ENCODE measurements around the gene SLC9A1.

SLC9A1 gene

DNA sequence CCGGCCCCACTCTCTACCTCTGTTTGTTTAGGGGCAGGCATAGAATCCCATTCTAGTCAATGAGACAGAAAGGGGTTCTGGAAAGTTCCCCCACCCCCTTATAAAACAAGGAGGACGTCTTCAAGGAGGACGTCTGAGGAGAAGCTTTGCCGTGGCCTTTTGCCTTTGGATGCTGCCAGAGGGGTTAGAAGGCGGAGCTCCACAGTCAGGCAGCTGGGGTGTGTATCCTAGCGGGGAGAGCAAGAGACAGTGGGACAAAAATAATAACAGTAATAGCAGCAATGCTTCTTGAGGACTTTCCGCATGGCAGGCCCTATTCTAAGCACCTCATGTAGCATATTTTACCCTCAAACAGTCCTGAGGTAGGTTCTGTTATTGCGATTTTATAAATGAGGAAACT is 94.0 kb downstream of the SLC9A1 start:
- DNase-seq: no peak

DNA sequence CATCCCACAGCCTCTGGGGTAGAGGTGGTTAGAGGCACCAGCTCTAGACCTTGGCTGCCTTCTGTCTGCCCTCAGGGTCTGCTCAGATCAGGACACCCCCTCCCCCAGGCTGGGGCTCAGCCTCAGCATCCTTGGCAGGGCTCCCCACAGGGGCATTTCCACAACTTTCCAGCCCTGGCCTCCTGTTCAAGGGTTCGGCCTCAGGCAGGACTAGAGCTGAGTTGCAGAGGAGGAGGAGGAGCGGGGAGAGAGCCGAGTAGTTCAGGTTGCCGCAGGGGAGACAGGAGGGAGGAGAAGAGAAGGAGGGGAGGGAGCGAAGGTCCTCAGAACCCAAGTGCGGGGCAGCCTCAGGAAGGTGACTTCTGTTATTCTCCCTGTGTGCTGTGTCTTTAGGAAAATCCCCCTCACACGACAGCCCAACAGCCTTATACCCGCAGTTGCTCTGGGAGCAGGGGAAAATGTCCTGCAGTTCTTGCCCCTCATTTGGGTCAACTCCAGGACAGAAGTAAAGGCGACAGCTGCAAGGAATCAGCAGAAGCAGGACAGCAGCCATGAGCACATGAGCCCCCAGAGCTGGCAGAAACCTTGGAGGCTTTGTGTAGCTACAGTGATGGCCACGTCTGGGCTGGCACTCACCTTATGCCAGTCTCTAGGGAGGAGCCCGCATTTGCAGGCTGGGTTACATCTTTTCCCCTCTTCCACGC is 95.8 kb downstream of the SLC9A1 start:
- no peak for DNase-seq

- no peak for DNase-seq
Observed at GRCh38 chr1:27057801-27058625, 96.9 kb downstream of the SLC9A1 start.

- DNase-seq: no peak
Observed at GRCh38 chr1:27057389-27057788, 97.5 kb downstream of the SLC9A1 start.

- DNase-seq: no peak
Observed at GRCh38 chr1:27053977-27054753, 100.8 kb downstream of the SLC9A1 start.

DNA sequence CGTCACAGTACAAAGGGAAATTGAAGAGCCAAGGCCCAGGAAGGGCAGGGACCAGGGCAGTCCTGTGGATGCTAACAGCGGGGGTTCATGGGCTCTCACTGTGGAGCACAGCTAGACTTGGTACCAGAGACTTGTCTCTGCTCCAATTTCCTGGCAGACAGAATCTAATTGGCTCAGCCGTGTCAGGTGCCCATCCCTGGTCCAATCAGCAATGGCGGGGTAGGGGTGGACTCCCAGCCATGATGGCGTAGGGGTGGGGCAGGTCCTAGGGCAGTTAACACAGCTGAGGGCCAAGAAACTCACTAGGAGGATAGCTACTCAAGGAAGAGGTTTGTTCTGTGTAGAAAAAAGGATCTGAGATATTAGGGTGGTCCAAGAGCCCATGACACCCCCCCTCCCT is 102.4 kb downstream of the SLC9A1 start:
- no peak for DNase-seq

DNA sequence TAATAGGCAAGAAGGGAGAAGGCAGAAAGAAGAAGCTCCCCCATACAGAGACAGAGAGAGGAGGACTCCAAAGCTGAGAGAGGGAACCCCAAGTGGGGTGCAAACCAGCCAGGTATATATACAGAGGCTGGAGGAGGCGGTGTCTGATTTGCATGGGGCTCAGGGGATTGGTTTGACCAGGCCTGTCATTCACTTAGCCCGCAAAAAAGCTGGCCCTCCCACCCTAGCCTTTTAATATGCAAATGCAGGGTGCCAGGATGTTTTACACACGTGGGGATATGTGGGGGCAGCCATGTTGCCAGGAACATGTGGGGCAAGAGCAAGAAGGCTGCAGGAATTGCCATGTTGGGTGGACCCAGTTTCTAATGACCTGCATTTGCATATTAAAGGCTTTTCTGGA is 105.3 kb downstream of the SLC9A1 start:
- no peak for DNase-seq

DNA sequence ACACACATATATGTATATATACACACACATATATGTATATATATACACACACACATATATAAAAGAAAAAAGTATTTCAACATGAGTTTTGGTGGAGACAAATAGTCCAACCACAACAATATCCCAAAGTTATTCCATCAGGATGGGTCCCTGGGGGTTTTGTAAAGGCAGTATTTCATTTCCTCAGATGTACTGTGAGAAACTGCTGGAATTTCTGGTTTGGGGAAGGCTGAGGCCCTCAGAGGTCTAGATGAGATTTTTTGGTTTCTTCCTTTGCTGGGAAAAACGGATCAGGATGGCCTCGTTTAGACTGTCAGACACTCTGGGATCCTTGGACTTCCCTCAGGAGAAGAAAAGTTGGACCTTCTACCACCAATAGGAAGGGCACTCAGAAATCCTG is 105.8 kb downstream of the SLC9A1 start:
- DNase-seq: no peak

Data from CD4-positive, alpha-beta T cell treated with Interferon alpha-2 for 1 hour (primary cell).